ENCODE measurements around the gene CCNB1IP1. TPM values are rescaled to one million over a fixed set of nuclear protein-coding genes. Genes with fewer than 3 reads are reported as not detected.
A peak's percentile ranks its signal among the peaks of the same experiment; 100 is the strongest.

CCNB1IP1 gene
- 117 and 121 TPM in 2 replicates for total RNA-seq (2021)
- Bru-seq, nascent RNA = percentile 98 among the genes with signal in this experiment
- percentile 88 among the genes with signal in this experiment for BruChase-seq, experiment 1, labeled RNA remaining after a 2-hour chase
- BruChase-seq, experiment 2, labeled RNA remaining after a 6-hour chase = percentile 90 among the genes with signal in this experiment
- long read RNA-seq, transcript CCNB1IP1-202 (7 exons, 1,479 nt) = major isoform, 38 of 59 reads
- long read RNA-seq, transcript CCNB1IP1-201 (6 exons, 1,305 nt) = minor isoform, 5 of 59 reads
- long read RNA-seq, partial matches to known transcripts = 7 of 59 reads
- long read RNA-seq, other reads (novel, unspliced or antisense) = 5 of 59 reads

- ChIA-PET POLR2A (ENCODE audit: low non-redundant PET) (interaction anchor here (0.5 kb wide), 1 partner anchor 22 kb away, joined by 4 read pairs; no protein-coding TSS in a partner anchor), CTCF (no interaction called here)
- Histone ChIP-seq H3K27ac (ENCODE audit: low read depth, low read length, poor library complexity, severe bottlenecking) (peak within 1 kb of the TSS; percentile 87), H3K4me1 (ENCODE audit: insufficient read depth, low read length, poor library complexity, severe bottlenecking) (peaks cover 27% of the 10 kb centered on the region), H3K27me3 (replicated peaks; ENCODE audit: insufficient read depth, low read depth, low read length, poor library complexity) (no peaks in the 10 kb centered on the region), H3K4me3 (ENCODE audit: low read depth, low read length, poor library complexity, severe bottlenecking) (peak within 1 kb of the TSS; percentile 59), H3K9me3 (ENCODE audit: low read depth, low read length, poor library complexity, severe bottlenecking) (no peaks in the 10 kb centered on the region), H3K36me3 (ENCODE audit: insufficient read depth, low read length, poor library complexity, severe bottlenecking) (peaks cover 20% of the 10 kb centered on the region)
- BruUV-seq (replicated peaks) = TSS peak; percentile 85
- intact Hi-C loops (cut with micrococcal nuclease; ENCODE audit: unreplicated experiment) = loop anchor here (1.0 kb wide), 1 partner anchor 9 kb away; no protein-coding TSS in a partner anchor
- TF ChIP-seq EZH2 (IDR thresholded peaks at IDR 0.05; ENCODE audit: borderline replicate concordance, low read depth, low read length, poor library complexity, severe bottlenecking) (no peak), CTCF (conservative IDR thresholded peaks at IDR 0.05; ENCODE audit: low read depth, low read length) (no peak)
- DNase-seq (ENCODE audit: low spot score) = peak; percentile 93
Measured at GRCh38 chr14:20332788-20333493, at the start of gene CCNB1IP1. Gene CCNB1IP1 (minus strand): TSS chr14:20333279. CDS start chr14:20316523, 16,756 bp downstream.

- Histone ChIP-seq H3K27ac (ENCODE audit: low read depth, low read length, poor library complexity, severe bottlenecking) (no peak overlapping the region), H3K36me3 (ENCODE audit: insufficient read depth, low read length, poor library complexity, severe bottlenecking) (peaks cover 15% of the 10 kb centered on the region), H3K4me3 (ENCODE audit: low read depth, low read length, poor library complexity, severe bottlenecking) (no peak overlapping the region), H3K4me1 (ENCODE audit: insufficient read depth, low read length, poor library complexity, severe bottlenecking) (no peaks in the 10 kb centered on the region), H3K27me3 (replicated peaks; ENCODE audit: insufficient read depth, low read depth, low read length, poor library complexity) (no peaks in the 10 kb centered on the region), H3K9me3 (ENCODE audit: low read depth, low read length, poor library complexity, severe bottlenecking) (no peaks in the 10 kb centered on the region)
- POLR2A ChIA-PET (ENCODE audit: low non-redundant PET) = no interaction called here
- CTCF ChIA-PET = no interaction called here
- intact Hi-C loops (cut with micrococcal nuclease; ENCODE audit: unreplicated experiment) = no loop called here
- DNase-seq (ENCODE audit: low spot score) = no peak
- no TSS peak for BruUV-seq (replicated peaks)
- TF ChIP-seq CTCF (conservative IDR thresholded peaks at IDR 0.05; ENCODE audit: low read depth, low read length) (no peak), EZH2 (IDR thresholded peaks at IDR 0.05; ENCODE audit: borderline replicate concordance, low read depth, low read length, poor library complexity, severe bottlenecking) (no peak)
Measured at GRCh38 chr14:20382526-20382925, 49.4 kb upstream of the CCNB1IP1 start.

GRCh38 chr14:20381341-20381740, 48.3 kb upstream of the CCNB1IP1 start:
- H3K36me3 ChIP-seq (ENCODE audit: insufficient read depth, low read length, poor library complexity, severe bottlenecking) = peaks cover 15% of the 10 kb centered on the region
- BruUV-seq (replicated peaks) = no TSS peak
- no peak overlapping the region for H3K4me3 ChIP-seq (ENCODE audit: low read depth, low read length, poor library complexity, severe bottlenecking)
- H3K9me3 ChIP-seq (ENCODE audit: low read depth, low read length, poor library complexity, severe bottlenecking) = no peaks in the 10 kb centered on the region
- CTCF ChIA-PET = no interaction called here
- POLR2A ChIA-PET (ENCODE audit: low non-redundant PET) = no interaction called here
- H3K27ac ChIP-seq (ENCODE audit: low read depth, low read length, poor library complexity, severe bottlenecking) = no peak overlapping the region
- no peaks in the 10 kb centered on the region for H3K4me1 ChIP-seq (ENCODE audit: insufficient read depth, low read length, poor library complexity, severe bottlenecking)
- intact Hi-C loops (cut with micrococcal nuclease; ENCODE audit: unreplicated experiment) = no loop called here
- no peak for DNase-seq (ENCODE audit: low spot score)
- H3K27me3 ChIP-seq (replicated peaks; ENCODE audit: insufficient read depth, low read depth, low read length, poor library complexity) = no peaks in the 10 kb centered on the region
- TF ChIP-seq EZH2 (IDR thresholded peaks at IDR 0.05; ENCODE audit: borderline replicate concordance, low read depth, low read length, poor library complexity, severe bottlenecking) (no peak), CTCF (conservative IDR thresholded peaks at IDR 0.05; ENCODE audit: low read depth, low read length) (no peak)

Data from A673 (cell line).